Mucosa of rectum (tissue), 2 donors: Measurements from ENCODE around the gene PLA2G4C.

ENCODE experiments used
- H3K27ac ChIP-seq, 2 donors: one replicate each; pipeline ENCODE4 v1.7.0; 2013; ENCODE audit warnings: inconsistent platforms in 2 of 2, low read depth in 2 of 2, low read length in 2 of 2
- H3K27me3 ChIP-seq, 2 donors: one replicate each; pipeline ENCODE4 v1.7.0; 2013; ENCODE audit warnings: low read length in 2 of 2; ENCODE audit not compliant: control insufficient read depth in 2 of 2, insufficient read depth in 2 of 2
- H3K36me3 ChIP-seq, 2 donors: one replicate each; pipeline ENCODE4 v1.7.0; 2013; ENCODE audit warnings: low read length in 2 of 2; ENCODE audit not compliant: control insufficient read depth in 2 of 2, insufficient read depth in 2 of 2
- H3K4me1 ChIP-seq, 2 donors: one replicate each; pipeline ENCODE4 v1.7.0; 2013; ENCODE audit warnings: low read length in 2 of 2, mild to moderate bottlenecking in 1 of 2; ENCODE audit not compliant: control insufficient read depth in 2 of 2, insufficient read depth in 2 of 2
- H3K4me3 ChIP-seq, 2 donors: one replicate each; pipeline ENCODE4 v1.7.0; 2013; ENCODE audit warnings: low read length in 2 of 2
- H3K9ac ChIP-seq, 2 donors: one replicate each; pipeline ENCODE4 v1.7.0; 2013; ENCODE audit warnings: low read length in 2 of 2, low read depth in 1 of 2, mild to moderate bottlenecking in 1 of 2
- H3K9me3 ChIP-seq, 2 donors: one replicate each; pipeline ENCODE4 v1.7.0; 2013; ENCODE audit warnings: low read length in 2 of 2; ENCODE audit not compliant: control insufficient read depth in 2 of 2
- donor health status: healthy.
- donor health status: Normal muscosa, but diverticular disease.

Gene PLA2G4C

DNA sequence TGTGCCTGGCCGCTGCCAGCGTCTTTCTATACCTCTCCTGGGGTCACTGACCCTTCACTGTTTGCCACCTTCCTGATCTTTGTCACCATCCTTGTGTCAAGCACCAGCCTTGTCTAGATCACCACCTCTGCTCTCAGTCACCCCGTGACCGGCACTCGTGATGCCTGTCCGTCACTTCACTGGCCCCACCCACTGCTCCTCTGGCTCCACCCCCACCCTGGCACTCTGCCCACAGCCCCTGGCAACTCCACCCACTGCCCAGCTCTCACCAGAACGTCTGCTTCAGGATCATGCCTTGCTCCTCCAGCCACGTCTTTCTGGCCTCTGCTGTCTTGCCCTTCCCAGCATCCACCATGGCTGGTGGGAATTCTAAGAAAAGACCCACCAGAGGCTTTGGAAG is 24.8 kb upstream of the PLA2G4C start:
- peaks cover 5 to 13% of the 10 kb centered on the region in 2 donors for H3K36me3 ChIP-seq
- no peak overlapping the region for H3K27ac ChIP-seq
- H3K4me1 ChIP-seq, result no peaks in the 10 kb centered on the region
- no peak overlapping the region for H3K4me3 ChIP-seq
- H3K27me3 ChIP-seq, result no peaks in the 10 kb centered on the region
- H3K9ac ChIP-seq, result no peak overlapping the region
- no peaks in the 10 kb centered on the region for H3K9me3 ChIP-seq

DNA sequence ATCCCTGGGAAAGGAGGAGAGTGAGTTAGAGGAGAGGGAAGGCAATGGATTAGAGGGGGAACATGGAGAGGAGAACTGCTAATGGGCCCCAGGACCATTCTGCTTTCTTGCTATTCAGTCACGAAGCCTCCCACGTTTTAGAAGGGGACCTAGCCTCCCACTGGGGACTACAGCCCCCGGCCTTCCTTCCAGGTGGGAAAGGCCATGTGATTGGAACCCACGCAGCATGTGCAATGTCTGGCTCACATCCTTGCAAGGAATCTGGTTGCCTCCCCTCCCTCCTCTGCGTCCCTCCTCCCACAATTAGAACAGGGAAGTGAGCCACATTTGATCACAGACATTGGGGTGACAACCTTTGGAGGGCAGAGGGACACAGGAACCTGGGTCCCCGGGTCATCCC is 22.5 kb upstream of the PLA2G4C start:
- Histone ChIP-seq H3K9ac (no peak overlapping the region), H3K4me3 (no peak overlapping the region), H3K27me3 (no peaks in the 10 kb centered on the region), H3K27ac (no peak overlapping the region), H3K4me1 (no peaks in the 10 kb centered on the region), H3K9me3 (no peaks in the 10 kb centered on the region), H3K36me3 (peaks cover 5 to 11% of the 10 kb centered on the region in 2 donors)

DNA sequence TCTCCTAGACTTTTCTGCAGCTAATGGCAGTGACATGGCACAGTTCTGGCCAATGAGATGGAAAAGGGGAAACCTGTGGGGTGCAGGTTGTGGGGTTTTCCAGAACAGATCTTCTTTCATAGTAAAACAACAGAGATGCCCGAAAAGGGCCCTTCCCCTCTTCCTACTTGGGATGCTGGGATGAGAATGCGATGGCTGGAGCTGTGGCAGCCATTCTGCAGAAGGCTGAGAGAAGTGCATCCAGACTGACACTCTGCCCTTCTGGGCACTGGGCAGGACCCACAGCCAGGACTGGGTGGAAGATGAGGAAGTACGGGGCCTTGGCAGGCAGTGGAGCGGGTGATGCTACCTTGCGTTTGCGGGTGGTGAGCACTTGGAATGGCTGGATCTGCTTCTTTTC is 16.9 kb upstream of the PLA2G4C start:
- Histone ChIP-seq H3K4me3 (no peak overlapping the region), H3K27me3 (no peaks in the 10 kb centered on the region), H3K4me1 (no peaks in the 10 kb centered on the region), H3K9me3 (no peaks in the 10 kb centered on the region), H3K9ac (no peak overlapping the region), H3K27ac (no peak overlapping the region), H3K36me3 (peaks cover 0 to 24% of the 10 kb centered on the region in 2 donors)

DNA sequence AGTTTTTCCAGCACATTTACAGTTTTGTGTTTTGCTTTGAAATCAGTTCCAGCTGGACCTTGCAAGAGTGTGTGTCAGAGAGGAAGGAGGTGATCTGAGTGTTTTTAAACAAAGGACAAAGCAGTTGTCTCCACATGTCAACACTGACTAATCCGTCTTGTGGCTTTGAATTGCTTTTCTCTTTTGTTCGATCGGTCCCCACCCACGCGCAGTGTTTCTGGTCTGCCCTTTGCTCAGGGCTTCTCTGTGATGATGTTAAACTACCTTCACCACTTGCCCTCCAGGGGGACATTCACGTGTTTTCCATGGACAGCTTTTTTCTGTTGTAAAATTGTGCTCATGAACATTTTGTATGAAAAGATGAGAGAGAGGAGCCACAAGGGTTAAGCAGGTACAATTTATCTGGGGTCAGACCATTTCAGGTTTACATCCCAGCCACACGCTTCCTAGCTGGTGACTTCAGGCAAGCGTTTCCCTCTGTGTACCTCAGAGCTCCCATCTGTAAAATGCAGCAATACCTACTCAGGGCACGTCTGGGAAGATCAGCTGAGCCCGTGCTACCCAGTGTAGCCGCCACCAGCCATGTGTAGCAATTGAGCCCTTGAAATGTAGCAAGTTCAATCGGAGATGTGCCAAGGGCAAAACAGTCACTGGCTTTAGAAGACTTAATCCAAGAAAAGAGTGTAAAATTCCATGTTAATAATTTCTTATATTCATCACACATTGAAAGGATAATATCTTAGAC is 13.5 kb upstream of the PLA2G4C start:
- no peak overlapping the region for H3K4me3 ChIP-seq
- H3K9me3 ChIP-seq, result no peaks in the 10 kb centered on the region
- H3K4me1 ChIP-seq, result no peaks in the 10 kb centered on the region
- no peaks in the 10 kb centered on the region for H3K27me3 ChIP-seq
- H3K27ac ChIP-seq, result no peak overlapping the region
- H3K36me3 ChIP-seq, result peaks cover 0 to 14% of the 10 kb centered on the region in 2 donors
- H3K9ac ChIP-seq, result no peak overlapping the region

DNA sequence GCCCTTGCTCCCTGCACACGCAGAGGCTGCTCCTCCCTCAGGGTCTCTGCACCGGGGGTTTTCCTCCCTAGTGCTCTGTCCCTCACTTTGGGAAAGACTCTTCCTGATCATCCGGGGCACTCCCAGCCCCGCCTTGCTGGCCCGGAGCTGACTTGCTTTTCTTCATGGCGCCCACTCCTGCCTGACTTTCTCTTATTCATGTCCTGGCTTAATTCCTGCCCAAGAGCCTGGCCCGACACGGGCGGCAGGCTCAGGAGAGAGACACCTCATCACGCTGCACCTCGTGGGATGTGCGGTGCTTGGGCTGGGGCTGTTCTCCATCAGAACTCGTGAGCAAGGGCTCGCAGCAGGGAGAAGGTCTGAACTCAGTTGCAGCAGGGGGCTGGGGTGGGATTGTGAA is 11.8 kb upstream of the PLA2G4C start:
- H3K27me3 ChIP-seq, result no peaks in the 10 kb centered on the region
- no peak overlapping the region for H3K4me3 ChIP-seq
- H3K9me3 ChIP-seq, result no peaks in the 10 kb centered on the region
- no peaks in the 10 kb centered on the region for H3K4me1 ChIP-seq
- H3K27ac ChIP-seq, result no peak overlapping the region
- H3K9ac ChIP-seq, result no peak overlapping the region
- peaks cover 0 to 15% of the 10 kb centered on the region in 2 donors for H3K36me3 ChIP-seq

DNA sequence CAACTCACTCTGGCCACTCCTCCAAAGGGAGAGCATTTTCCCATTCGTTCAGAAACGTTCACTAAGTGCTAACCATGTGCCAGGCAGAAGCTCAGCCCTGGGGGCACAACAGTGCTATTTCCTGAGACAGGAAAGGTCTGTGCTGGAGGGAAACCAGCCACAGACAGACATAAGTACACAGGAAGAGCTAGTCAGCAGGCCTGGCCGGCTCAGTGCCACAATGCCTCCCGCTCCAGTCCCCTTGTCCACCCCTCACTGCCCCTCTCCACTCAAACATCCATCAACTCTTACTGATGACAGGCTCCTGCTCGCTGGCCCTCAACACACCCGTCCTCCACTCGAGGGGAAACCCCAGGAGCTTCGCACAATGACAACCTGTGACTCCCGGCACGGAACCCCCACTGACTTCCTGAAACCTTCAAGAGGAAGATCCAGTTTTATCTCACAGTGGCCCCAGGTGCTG is 11.3 kb upstream of the PLA2G4C start:
- no peak overlapping the region for H3K27ac ChIP-seq
- no peaks in the 10 kb centered on the region for H3K9me3 ChIP-seq
- H3K36me3 ChIP-seq, result peaks cover 0 to 15% of the 10 kb centered on the region in 2 donors
- H3K9ac ChIP-seq, result no peak overlapping the region
- no peak overlapping the region for H3K4me3 ChIP-seq
- no peaks in the 10 kb centered on the region for H3K27me3 ChIP-seq
- H3K4me1 ChIP-seq, result no peaks in the 10 kb centered on the region

DNA sequence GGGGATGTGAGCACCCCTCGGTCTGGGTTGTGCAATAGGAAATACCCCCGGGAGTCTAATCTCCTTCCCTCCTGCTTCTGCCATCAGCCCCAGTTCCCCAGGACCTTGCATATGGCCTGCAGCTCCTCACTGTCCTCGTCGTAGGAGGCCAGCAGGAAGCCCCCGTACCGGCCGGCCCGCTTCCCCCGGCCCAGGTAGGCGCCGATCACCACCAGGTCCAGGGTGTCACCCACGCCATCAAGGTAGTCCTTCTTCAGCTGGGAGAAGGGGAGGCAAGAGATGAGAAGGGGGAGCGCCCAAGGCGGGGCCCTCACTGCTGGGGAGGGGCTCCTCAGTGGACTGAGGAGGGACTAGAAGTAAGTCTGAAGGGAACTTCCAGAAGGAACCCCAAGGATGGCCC is 10.4 kb upstream of the PLA2G4C start:
- H3K36me3 ChIP-seq, result peaks cover 0 to 15% of the 10 kb centered on the region in 2 donors
- H3K4me1 ChIP-seq, result no peaks in the 10 kb centered on the region
- H3K9me3 ChIP-seq, result no peaks in the 10 kb centered on the region
- no peak overlapping the region for H3K9ac ChIP-seq
- no peak overlapping the region for H3K4me3 ChIP-seq
- no peaks in the 10 kb centered on the region for H3K27me3 ChIP-seq
- no peak overlapping the region for H3K27ac ChIP-seq

DNA sequence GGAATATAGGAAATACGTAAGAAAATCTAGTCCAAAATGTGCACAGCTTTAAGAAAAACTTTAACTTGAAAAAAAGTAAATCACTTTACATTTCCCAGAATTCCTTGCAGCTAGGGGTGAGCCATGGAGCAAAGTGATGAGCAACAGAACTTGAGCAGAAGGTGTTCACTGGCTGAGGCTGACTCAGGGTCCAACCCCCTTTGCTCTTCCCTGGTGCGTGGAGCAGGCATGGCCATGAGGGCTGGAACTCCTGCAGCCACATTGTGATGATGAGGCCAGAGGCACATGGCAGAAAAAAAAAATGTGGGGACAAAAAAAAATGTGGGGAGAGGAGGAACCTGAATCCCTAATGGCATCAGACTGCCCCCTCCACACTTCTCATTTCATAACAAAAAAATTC is 9.9 kb upstream of the PLA2G4C start:
- Histone ChIP-seq H3K4me3 (no peak overlapping the region), H3K9me3 (no peaks in the 10 kb centered on the region), H3K4me1 (no peaks in the 10 kb centered on the region), H3K36me3 (peaks cover 0 to 15% of the 10 kb centered on the region in 2 donors), H3K27ac (no peak overlapping the region), H3K27me3 (no peaks in the 10 kb centered on the region), H3K9ac (no peak overlapping the region)

DNA sequence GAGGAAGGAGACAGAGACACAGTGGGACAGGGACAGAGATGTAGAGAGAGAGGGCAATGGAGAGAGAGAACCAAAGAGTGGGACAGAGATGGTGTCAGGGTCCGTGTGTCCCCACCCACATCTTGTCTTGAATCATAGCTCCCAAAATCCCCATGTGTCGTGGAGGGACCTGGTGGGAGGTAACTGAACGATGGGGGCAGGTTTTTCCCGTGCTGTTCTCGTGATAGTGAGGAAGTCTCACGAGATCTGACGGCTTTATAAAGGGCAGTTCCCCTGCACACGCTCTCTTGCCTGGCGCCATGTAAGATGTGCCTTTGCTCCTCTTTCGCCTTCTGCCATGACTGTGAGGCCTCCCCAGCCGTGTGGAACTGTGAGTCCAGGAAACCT is 7.5 kb upstream of the PLA2G4C start:
- Histone ChIP-seq H3K4me1 (no peaks in the 10 kb centered on the region), H3K27ac (no peak overlapping the region)

DNA sequence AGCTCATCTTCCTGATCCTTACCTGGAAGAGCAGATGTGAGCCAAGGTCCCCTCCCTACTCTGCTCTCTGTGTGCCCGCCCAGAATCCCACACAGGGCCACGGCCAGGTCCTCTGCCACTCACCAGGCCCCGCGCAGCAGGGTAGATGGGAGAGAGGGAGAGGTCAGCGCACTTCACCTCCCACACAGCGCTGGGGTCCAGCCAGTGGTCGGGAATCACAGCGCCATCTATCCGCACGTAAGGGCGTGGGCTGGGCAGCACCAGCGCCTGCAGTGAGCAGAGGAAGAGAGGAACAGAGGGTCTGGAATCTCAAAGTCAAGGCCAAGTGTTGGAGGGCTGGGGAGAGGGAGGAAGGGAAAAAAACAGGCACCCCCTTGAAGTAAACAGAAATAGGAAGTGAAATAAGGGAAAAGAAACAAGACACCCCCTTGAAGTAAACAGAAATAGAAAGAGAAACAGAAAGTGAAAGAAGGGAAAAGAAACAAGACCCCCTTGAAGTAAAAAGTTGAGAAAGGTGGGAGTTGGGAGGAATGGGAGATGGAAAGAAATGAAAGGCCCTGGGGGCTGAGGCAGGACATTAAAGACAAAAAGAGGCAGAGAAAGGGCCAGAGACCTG is 7.0 kb upstream of the PLA2G4C start:
- Histone ChIP-seq H3K4me3 (no peak overlapping the region), H3K27me3 (no peaks in the 10 kb centered on the region), H3K27ac (no peak overlapping the region), H3K9me3 (no peaks in the 10 kb centered on the region), H3K36me3 (peaks cover 0 to 9% of the 10 kb centered on the region in 2 donors), H3K9ac (no peak overlapping the region), H3K4me1 (no peaks in the 10 kb centered on the region)

More for the DNA sequence above, 7.5 kb upstream of the PLA2G4C start:
- Histone ChIP-seq H3K27me3 (no peaks in the 10 kb centered on the region), H3K4me3 (no peak overlapping the region), H3K9ac (no peak overlapping the region), H3K36me3 (peaks cover 0 to 11% of the 10 kb centered on the region in 2 donors), H3K9me3 (no peaks in the 10 kb centered on the region)
